AG10803 (cell line): ENCODE measurements around the gene C2.

Source experiments
- DNase-seq: peaks from one replicate; pipeline ENCODE4 v3.0.0; 2010; ENCODE audit warnings: low read depth
- H3K4me3 ChIP-seq: 2 replicates; pipeline ENCODE4 v1.5.1; 2011; ENCODE audit warnings: mild to moderate bottlenecking, low read length, control low read depth
- CTCF ChIP-seq: conservative IDR thresholded peaks from 2 replicates; pipeline ENCODE4 v1.5.1; 2011; ENCODE audit warnings: mild to moderate bottlenecking, low read length, control low read depth, inconsistent platforms

The C2 gene

GRCh38 chr6:31889331-31889972, 38.1 kb upstream of the C2 start:
- TF ChIP-seq CTCF = no peak
- no peak for DNase-seq
- H3K4me3 ChIP-seq = no peak overlapping the region

GRCh38 chr6:31892821-31893220, 34.7 kb upstream of the C2 start:
- H3K4me3 ChIP-seq = no peak overlapping the region
- no peak for DNase-seq
- TF ChIP-seq CTCF = no peak

- no peak for TF ChIP-seq CTCF
- H3K4me3 ChIP-seq = peak overlapping the region; percentile 70
- DNase-seq = no peak
Observed at GRCh38 chr6:31896493-31896855, 31.0 kb upstream of the C2 start.

- DNase-seq = no peak
- no peak for TF ChIP-seq CTCF
- H3K4me3 ChIP-seq = peak overlapping the region; percentile 70
Observed at GRCh38 chr6:31896856-31897611, 30.5 kb upstream of the C2 start.

- peak; percentile 73 for DNase-seq
- H3K4me3 ChIP-seq = peak within 1 kb of the TSS; percentile 97
- TF ChIP-seq CTCF = no peak; the same call in 1 of the 2 replicates
Observed at GRCh38 chr6:31897612-31898382, 29.7 kb upstream of the C2 start, which contains the start of gene EHMT2. TSS of gene EHMT2 (minus strand) at chr6:31897698. CDS start at chr6:31897677, 21 bp downstream.

GRCh38 chr6:31898383-31899011, 29.0 kb upstream of the C2 start:
- peak overlapping the region; percentile 97 for H3K4me3 ChIP-seq
- DNase-seq = peak; percentile 22
- TF ChIP-seq CTCF = no peak
